ENCODE results near the gene LCP1. TPM values are rescaled to one million over a fixed set of nuclear protein-coding genes. Genes with fewer than 3 reads are reported as not detected.

The LCP1 gene
- polyA plus RNA-seq, 1 donor (not counting 4 experiments of a cell fraction or from before 2014, with no cell fraction given) = 2.5 TPM

DNA sequence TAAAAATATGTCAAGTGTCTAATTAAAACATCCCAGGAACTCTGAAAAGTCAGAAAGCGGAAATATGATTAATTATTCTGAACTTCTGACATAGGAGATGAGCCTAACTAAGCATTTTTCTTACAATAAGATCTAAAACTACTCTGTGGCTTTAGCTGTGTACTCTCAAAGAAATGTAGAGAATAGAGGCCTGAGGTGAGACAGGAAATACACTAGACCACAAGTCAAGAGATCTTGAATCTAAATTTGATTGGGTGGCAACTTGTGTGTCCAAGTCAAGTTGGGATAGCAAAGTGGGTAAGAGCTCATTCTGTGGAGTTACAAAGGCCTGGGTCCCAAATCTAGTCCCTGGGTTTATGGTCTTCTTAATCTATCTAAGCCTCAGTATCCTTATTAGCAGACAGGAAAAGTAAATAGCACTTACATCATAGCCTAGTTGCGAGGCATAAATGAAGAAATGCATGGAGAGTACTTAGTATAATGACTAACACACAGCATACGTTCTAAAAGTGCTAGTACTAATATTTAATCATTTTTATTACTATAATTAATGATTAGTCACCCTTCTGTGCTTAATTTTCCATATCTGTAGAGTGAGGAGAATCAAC, 20.3 kb upstream of the LCP1 start:
- no peak for FAIRE-seq
- H3K9ac ChIP-seq (ENCODE audit: control insufficient read depth, extremely low read depth, insufficient read depth, low read length) = no peak overlapping the region
- dilution Hi-C loops (cut with MboI; ENCODE audit: extremely low pct_ligation_motif_present, low sequenced_read_pairs) = no loop called here

DNA sequence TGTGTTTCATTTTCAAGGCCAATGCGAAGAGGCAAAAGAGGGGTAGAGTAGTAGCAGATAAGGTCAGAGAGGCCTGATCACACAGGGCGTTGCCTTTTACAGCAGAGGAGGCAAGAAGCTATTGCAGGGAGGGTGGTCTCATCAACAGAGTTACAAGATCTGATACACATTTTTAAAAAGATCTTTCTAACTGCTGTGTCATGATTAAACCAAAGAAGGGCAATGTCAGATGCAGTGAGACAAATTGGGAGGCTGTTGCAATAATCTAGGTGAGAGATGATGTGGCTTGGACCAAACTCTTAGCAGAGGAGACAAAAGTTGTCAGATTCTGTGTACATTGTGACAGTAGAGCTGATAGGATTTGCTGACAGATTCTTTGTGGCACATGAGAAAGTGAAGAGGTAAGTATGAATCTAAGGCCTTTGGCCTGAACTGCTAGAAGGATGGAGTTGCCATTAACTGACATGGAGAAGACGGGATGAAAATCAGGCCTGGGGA, 16.8 kb upstream of the LCP1 start:
- Histone ChIP-seq H3K36me3 (ENCODE audit: control insufficient read depth in 2 of 2, extremely low read depth in 1 of 2, insufficient read depth in 2 of 2, low read length in 2 of 2) (no peaks in the 10 kb centered on the region), H3K4me1 (ENCODE audit: control insufficient read depth, extremely low read depth, insufficient read depth, low read length) (no peaks in the 10 kb centered on the region), H3K79me2 (ENCODE audit: control insufficient read depth, insufficient read depth, low read length) (no peaks in the 10 kb centered on the region), H3K4me2 (ENCODE audit: control insufficient read depth, extremely low read depth, insufficient read depth, low read depth, low read length) (no peak overlapping the region), H3K9me1 (ENCODE audit: control insufficient read depth, extremely low read depth, insufficient read depth, low read length) (no peaks in the 10 kb centered on the region), H3K9me3 (ENCODE audit: control insufficient read depth, low read depth, low read length) (no peaks in the 10 kb centered on the region), H2AFZ (ENCODE audit: control insufficient read depth, low read length) (no peak overlapping the region), H3K27ac (ENCODE audit: control insufficient read depth, insufficient read depth, low read length) (no peak overlapping the region), H3K27me3 (ENCODE audit: control insufficient read depth, extremely low read depth, insufficient read depth, low read length) (no peaks in the 10 kb centered on the region), H3K9ac (ENCODE audit: control insufficient read depth, extremely low read depth, insufficient read depth, low read length) (no peak overlapping the region), H4K20me1 (ENCODE audit: control insufficient read depth, extremely low read depth, insufficient read depth, low read length) (no peaks in the 10 kb centered on the region), H3K4me3 (ENCODE audit: control insufficient read depth in 2 of 3, extremely low read depth in 1 of 3, insufficient read depth in 2 of 3, low read depth in 1 of 3, low read length in 3 of 3) (no peak overlapping the region)
- dilution Hi-C loops (cut with MboI; ENCODE audit: extremely low pct_ligation_motif_present, low sequenced_read_pairs) = no loop called here
- no peak for DNase-seq (ENCODE audit: low read depth, low spot score)
- FAIRE-seq = no peak
- TF ChIP-seq EZH2 (IDR thresholded peaks at IDR 0.05; ENCODE audit: low read length) = no peak
- TF ChIP-seq, protein P1, sequence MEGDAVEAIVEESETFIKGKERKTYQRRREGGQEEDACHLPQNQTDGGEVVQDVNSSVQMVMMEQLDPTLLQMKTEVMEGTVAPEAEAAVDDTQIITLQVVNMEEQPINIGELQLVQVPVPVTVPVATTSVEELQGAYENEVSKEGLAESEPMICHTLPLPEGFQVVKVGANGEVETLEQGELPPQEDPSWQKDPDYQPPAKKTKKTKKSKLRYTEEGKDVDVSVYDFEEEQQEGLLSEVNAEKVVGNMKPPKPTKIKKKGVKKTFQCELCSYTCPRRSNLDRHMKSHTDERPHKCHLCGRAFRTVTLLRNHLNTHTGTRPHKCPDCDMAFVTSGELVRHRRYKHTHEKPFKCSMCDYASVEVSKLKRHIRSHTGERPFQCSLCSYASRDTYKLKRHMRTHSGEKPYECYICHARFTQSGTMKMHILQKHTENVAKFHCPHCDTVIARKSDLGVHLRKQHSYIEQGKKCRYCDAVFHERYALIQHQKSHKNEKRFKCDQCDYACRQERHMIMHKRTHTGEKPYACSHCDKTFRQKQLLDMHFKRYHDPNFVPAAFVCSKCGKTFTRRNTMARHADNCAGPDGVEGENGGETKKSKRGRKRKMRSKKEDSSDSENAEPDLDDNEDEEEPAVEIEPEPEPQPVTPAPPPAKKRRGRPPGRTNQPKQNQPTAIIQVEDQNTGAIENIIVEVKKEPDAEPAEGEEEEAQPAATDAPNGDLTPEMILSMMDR (optimal IDR thresholded peaks at IDR 0.05 in 1 of 3, IDR thresholded peaks at IDR 0.05 in 1 of 3, conservative IDR thresholded peaks at IDR 0.05 in 1 of 3; ENCODE audit: extremely low read depth in 1 of 3, insufficient read depth in 2 of 3, low read length in 3 of 3) = no peak

More for the DNA sequence above, 20.3 kb upstream of the LCP1 start:
- no peaks in the 10 kb centered on the region for H3K27me3 ChIP-seq (ENCODE audit: control insufficient read depth, extremely low read depth, insufficient read depth, low read length)
- H3K4me2 ChIP-seq (ENCODE audit: control insufficient read depth, extremely low read depth, insufficient read depth, low read depth, low read length) = no peak overlapping the region
- TF ChIP-seq, protein P1 (optimal IDR thresholded peaks at IDR 0.05 in 1 of 3, IDR thresholded peaks at IDR 0.05 in 1 of 3, conservative IDR thresholded peaks at IDR 0.05 in 1 of 3; ENCODE audit: extremely low read depth in 1 of 3, insufficient read depth in 2 of 3, low read length in 3 of 3) = no peak
- TF ChIP-seq EZH2 (IDR thresholded peaks at IDR 0.05; ENCODE audit: low read length) = no peak
- H2AFZ ChIP-seq (ENCODE audit: control insufficient read depth, low read length) = no peak overlapping the region
- no peaks in the 10 kb centered on the region for H3K4me1 ChIP-seq (ENCODE audit: control insufficient read depth, extremely low read depth, insufficient read depth, low read length)
- H3K4me3 ChIP-seq (ENCODE audit: control insufficient read depth in 2 of 3, extremely low read depth in 1 of 3, insufficient read depth in 2 of 3, low read depth in 1 of 3, low read length in 3 of 3) = no peak overlapping the region
- no peaks in the 10 kb centered on the region for H4K20me1 ChIP-seq (ENCODE audit: control insufficient read depth, extremely low read depth, insufficient read depth, low read length)
- no peak overlapping the region for H3K27ac ChIP-seq (ENCODE audit: control insufficient read depth, insufficient read depth, low read length)
- no peaks in the 10 kb centered on the region for H3K9me3 ChIP-seq (ENCODE audit: control insufficient read depth, low read depth, low read length)
- DNase-seq (ENCODE audit: low read depth, low spot score) = no peak
- no peaks in the 10 kb centered on the region for H3K79me2 ChIP-seq (ENCODE audit: control insufficient read depth, insufficient read depth, low read length)
- no peaks in the 10 kb centered on the region for H3K36me3 ChIP-seq (ENCODE audit: control insufficient read depth in 2 of 2, extremely low read depth in 1 of 2, insufficient read depth in 2 of 2, low read length in 2 of 2)
- no peaks in the 10 kb centered on the region for H3K9me1 ChIP-seq (ENCODE audit: control insufficient read depth, extremely low read depth, insufficient read depth, low read length)
